ENCODE data around the gene DHCR24. TPM values are rescaled to one million over a fixed set of nuclear protein-coding genes. Genes with fewer than 3 reads are reported as not detected.

The DHCR24 gene
- total RNA-seq, 1 donor = 1.7 TPM

- Histone ChIP-seq H3K4me3 (ENCODE audit: low read length) (no peak overlapping the region), H3K27me3 (ENCODE audit: insufficient read depth, low read length) (no peaks in the 10 kb centered on the region), H3K4me1 (ENCODE audit: insufficient read depth, low read length) (no peaks in the 10 kb centered on the region)
Observed at GRCh38 chr1:54846716-54847284, 40.2 kb downstream of the DHCR24 start.

DNA sequence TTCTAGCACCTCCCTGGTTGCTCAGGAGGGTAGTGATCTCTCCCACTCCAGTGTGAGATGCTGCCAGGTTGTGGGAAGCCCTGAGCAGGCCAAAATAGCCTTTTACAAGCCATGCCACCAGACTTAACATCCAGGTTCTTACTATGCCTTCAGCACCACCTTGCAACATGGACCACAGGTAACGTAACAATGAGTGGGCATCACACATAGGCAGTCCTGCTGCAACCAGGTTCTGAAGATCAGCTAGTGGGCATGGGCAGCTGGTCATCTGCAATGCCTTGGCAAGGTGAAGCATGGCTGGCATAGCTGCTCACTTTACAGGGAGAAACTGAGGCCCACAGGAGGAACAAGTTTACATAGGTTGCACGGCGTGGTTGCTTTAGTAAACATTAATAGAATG lies 40.7 kb downstream of the DHCR24 start:
- no peaks in the 10 kb centered on the region for H3K9me3 ChIP-seq (ENCODE audit: low read depth, low read length)
- H3K27me3 ChIP-seq (ENCODE audit: insufficient read depth, low read length) = no peaks in the 10 kb centered on the region
- no peaks in the 10 kb centered on the region for H3K4me1 ChIP-seq (ENCODE audit: insufficient read depth, low read length)
- H3K4me3 ChIP-seq (ENCODE audit: low read length) = no peak overlapping the region

More at GRCh38 chr1:54846716-54847284, 40.2 kb downstream of the DHCR24 start:
- no peaks in the 10 kb centered on the region for H3K9me3 ChIP-seq (ENCODE audit: low read depth, low read length)

DNA sequence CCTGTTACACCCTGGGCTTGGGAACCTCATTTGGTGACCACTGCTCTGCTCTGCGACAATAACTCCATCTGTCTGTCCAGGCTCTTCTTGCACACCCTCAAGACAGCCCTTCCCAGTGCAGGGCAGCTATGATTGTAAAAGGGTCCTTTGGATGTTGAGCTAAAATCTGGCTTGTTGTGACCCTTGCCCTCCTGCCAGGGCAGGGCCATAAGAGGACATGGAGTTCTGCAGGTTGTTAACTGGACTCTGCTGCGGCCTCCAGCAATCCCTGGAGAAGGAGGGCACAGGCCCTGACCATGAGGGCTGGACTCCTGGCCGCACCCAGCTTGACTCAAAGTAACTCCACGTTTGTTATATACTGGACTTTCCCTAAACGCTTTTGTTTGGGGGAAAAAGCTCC lies 41.2 kb downstream of the DHCR24 start:
- H3K9me3 ChIP-seq (ENCODE audit: low read depth, low read length) = no peaks in the 10 kb centered on the region
- H3K4me3 ChIP-seq (ENCODE audit: low read length) = no peak overlapping the region
- H3K4me1 ChIP-seq (ENCODE audit: insufficient read depth, low read length) = no peaks in the 10 kb centered on the region
- H3K27me3 ChIP-seq (ENCODE audit: insufficient read depth, low read length) = no peaks in the 10 kb centered on the region

GRCh38 chr1:54844564-54844963 lies 42.4 kb downstream of the DHCR24 start:
- no peaks in the 10 kb centered on the region for H3K27me3 ChIP-seq (ENCODE audit: insufficient read depth, low read length)
- H3K4me1 ChIP-seq (ENCODE audit: insufficient read depth, low read length) = no peaks in the 10 kb centered on the region
- H3K9me3 ChIP-seq (ENCODE audit: low read depth, low read length) = no peaks in the 10 kb centered on the region
- H3K4me3 ChIP-seq (ENCODE audit: low read length) = no peak overlapping the region

DNA sequence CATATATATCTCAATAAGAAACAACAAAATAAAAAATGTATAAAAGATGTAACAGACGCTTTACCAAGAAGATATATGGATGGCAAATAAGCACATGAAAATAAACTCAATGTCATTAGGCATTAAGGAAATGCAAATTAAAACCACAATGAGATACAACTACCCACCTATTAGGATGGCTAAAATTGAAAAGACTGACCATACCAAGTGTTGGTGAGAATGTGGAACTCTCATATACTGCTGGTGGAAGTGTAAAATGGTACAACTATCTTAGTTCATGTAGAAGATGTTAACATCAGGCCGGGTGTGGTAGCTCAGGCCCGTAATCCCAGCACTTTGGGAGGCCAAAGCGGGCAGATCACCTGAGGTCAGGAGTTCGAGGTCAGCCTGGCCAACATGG lies 43.5 kb downstream of the DHCR24 start:
- H3K9me3 ChIP-seq (ENCODE audit: low read depth, low read length) = no peaks in the 10 kb centered on the region
- H3K27me3 ChIP-seq (ENCODE audit: insufficient read depth, low read length) = no peaks in the 10 kb centered on the region
- H3K4me3 ChIP-seq (ENCODE audit: low read length) = no peak overlapping the region
- H3K4me1 ChIP-seq (ENCODE audit: insufficient read depth, low read length) = no peaks in the 10 kb centered on the region

DNA sequence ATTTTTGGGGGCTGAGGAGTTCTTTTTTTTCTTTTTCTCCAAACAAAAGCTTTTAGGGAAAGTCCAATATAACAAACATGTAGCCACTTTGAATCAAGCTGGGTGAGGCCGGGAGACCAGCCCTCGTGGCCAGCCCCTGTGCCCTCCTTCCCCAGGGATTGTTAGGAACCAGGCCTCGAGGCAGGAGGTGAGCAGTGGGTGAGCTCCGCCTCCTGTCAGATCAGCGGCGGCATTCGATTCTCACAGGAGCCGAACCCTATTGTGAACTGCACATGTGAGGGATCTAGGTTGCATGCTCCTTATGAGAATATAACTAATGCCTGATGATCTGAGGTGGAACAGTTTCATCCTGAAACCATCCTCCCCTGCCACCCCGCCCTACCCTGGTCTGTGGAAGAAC lies 44.0 kb downstream of the DHCR24 start:
- H3K9me3 ChIP-seq (ENCODE audit: low read depth, low read length) = no peaks in the 10 kb centered on the region
- no peaks in the 10 kb centered on the region for H3K4me1 ChIP-seq (ENCODE audit: insufficient read depth, low read length)
- H3K27me3 ChIP-seq (ENCODE audit: insufficient read depth, low read length) = no peaks in the 10 kb centered on the region
- no peak overlapping the region for H3K4me3 ChIP-seq (ENCODE audit: low read length)

DNA sequence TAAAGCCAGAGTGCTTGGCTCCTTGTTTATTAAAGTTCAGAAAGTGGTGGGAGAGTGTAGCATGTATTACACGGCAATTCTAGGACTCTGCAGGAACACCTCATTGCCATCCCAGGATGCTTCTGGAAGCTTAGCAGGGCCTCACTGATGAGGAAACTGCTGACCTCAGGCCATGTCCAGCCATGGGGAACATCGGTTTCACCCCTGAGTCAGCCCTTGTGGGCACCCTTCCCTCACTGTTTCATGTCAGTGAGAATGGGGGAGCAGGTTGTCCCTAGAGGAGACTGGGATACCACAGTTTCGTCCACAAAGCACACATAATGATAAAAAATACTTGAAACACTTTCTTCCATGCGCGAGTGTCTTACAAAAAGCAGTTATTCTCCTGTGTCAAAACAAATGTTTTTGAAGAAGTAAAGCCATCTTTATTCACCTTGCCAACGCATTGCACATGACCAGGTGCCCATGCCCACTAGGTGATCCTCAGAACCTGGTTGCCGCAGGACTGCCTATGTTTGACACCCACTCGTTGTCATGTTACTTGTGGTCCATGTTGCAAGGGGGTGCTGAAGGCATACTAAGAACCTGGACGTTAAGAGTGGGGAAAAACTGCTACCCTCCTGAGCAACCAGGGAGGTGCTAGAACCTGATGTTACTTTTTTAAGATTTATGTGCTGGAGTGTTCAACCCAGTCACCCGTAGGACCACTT lies 44.6 kb downstream of the DHCR24 start:
- no peaks in the 10 kb centered on the region for H3K9me3 ChIP-seq (ENCODE audit: low read depth, low read length)
- H3K4me3 ChIP-seq (ENCODE audit: low read length) = no peak overlapping the region
- H3K4me1 ChIP-seq (ENCODE audit: insufficient read depth, low read length) = no peaks in the 10 kb centered on the region
- no peaks in the 10 kb centered on the region for H3K27me3 ChIP-seq (ENCODE audit: insufficient read depth, low read length)

- Histone ChIP-seq H3K9me3 (ENCODE audit: low read depth, low read length) (no peaks in the 10 kb centered on the region), H3K27me3 (ENCODE audit: insufficient read depth, low read length) (no peaks in the 10 kb centered on the region), H3K4me3 (ENCODE audit: low read length) (no peak overlapping the region), H3K4me1 (ENCODE audit: insufficient read depth, low read length) (no peaks in the 10 kb centered on the region)
Observed at GRCh38 chr1:54839824-54840223, 47.2 kb downstream of the DHCR24 start.

DNA sequence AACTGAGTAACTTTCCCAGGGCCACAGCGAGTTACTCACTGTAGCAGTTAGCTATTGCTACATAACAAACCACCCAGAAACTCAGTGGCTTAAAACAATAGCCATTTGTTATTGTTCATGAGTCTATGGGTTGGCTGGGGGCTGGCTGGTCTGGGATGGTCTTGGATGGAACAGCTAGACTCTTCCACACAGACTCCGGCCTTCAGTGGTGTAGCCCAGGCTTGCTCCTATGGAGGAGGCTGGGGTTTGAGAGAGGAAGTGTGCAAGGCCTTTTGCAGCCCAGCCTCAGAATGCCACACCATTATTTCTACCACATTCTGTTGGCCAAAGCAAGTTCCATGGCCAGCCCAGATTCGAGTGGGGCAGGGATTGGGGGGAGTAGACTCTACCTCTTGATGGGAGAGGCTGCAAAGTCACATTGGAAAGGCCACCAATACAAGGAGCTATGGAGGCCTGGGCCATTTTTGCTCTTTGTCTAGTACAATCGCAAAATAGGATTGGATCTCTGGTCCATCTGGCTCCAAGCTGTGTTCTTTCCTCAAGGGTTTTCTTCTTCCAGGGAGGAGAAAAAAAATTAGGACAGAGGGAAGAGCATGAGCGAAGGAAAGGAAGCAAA lies 48.3 kb downstream of the DHCR24 start:
- H3K4me1 ChIP-seq (ENCODE audit: insufficient read depth, low read length) = no peaks in the 10 kb centered on the region
- no peak overlapping the region for H3K4me3 ChIP-seq (ENCODE audit: low read length)
- no peaks in the 10 kb centered on the region for H3K9me3 ChIP-seq (ENCODE audit: low read depth, low read length)
- H3K27me3 ChIP-seq (ENCODE audit: insufficient read depth, low read length) = no peaks in the 10 kb centered on the region

GRCh38 chr1:54837002-54837853 lies 49.8 kb downstream of the DHCR24 start:
- Histone ChIP-seq H3K4me1 (ENCODE audit: insufficient read depth, low read length) (no peaks in the 10 kb centered on the region), H3K27me3 (ENCODE audit: insufficient read depth, low read length) (no peaks in the 10 kb centered on the region), H3K4me3 (ENCODE audit: low read length) (no peak overlapping the region), H3K9me3 (ENCODE audit: low read depth, low read length) (no peaks in the 10 kb centered on the region)

DNA sequence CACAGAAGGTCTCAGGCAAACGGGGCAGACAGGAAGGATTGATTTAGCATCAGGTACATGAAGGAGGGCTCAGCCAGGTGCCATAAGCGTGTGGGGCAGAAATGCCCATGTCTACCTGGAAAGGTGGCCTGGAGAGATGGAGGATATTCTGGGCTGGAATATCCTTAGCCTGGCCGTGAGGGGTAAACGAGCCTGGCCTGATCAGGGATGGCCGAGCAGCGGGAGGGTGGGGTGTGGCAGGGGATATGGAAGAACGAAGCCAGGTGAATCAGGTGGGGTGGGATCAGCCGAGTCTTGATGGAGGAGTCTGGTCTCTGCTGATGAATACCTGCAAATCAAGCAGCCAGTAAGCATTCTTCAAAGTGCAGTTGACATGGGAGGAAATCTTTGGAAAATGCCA lies 50.4 kb downstream of the DHCR24 start:
- Histone ChIP-seq H3K9me3 (ENCODE audit: low read depth, low read length) (no peaks in the 10 kb centered on the region), H3K27me3 (ENCODE audit: insufficient read depth, low read length) (no peaks in the 10 kb centered on the region), H3K4me1 (ENCODE audit: insufficient read depth, low read length) (no peaks in the 10 kb centered on the region), H3K4me3 (ENCODE audit: low read length) (no peak overlapping the region)

DNA sequence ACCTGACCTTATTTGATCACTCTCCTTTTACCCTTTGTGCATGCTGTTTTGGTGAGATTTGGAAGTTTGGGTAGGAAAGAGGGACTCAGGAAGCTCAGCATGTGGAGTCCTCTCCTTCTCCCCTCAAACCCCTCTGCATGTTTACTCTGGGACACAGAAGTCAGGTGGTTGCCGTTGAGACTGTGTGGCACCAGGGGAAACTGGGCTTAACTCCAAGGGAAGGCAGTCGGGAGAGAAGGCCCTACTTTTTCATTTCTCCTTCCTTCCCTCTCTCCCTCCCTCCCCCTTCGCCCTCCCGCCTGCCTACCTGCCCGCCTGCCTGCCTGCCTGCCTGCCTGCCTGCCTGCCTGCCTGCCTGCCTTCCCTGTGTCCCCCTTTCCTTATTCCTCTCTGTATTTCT lies 51.0 kb downstream of the DHCR24 start:
- no peak overlapping the region for H3K4me3 ChIP-seq (ENCODE audit: low read length)
- no peaks in the 10 kb centered on the region for H3K27me3 ChIP-seq (ENCODE audit: insufficient read depth, low read length)
- no peaks in the 10 kb centered on the region for H3K4me1 ChIP-seq (ENCODE audit: insufficient read depth, low read length)
- H3K9me3 ChIP-seq (ENCODE audit: low read depth, low read length) = no peaks in the 10 kb centered on the region

DNA sequence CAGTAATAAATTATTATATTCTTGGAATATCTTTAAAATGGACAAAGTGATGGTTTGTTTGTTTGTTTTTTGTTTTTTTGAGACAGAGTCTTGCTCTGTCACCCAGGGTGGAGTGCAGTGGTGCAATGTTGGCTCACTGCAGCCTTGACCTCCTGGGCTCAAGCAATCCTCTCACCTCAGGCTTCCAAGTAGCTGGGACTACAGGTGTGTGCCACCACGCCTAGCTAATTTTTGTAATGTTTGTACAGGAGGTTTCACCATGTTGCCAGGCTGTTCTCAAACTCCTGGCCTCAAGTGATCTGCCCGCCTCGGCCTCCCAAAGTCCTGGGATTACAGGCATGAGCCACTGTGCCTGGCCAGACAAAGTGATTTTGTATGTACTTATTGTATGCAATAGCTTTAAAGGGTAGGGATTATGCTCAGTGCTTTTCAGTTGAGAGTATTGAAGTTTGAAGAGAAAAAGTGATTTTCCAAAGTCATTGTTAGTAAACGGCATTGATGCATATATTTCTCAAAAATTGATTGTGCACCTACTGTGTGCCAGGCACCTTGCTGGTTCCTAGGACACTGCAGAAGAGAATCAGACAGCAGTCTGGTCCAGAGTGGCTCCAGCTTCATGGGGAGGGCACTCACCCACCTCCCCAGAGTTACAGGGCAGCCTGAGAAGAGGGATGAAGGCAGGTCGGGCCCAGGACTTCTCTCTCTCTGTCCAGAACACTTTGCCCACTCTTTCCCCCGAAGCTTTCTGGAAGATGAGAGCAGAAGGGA lies 51.7 kb downstream of the DHCR24 start:
- Histone ChIP-seq H3K9me3 (ENCODE audit: low read depth, low read length) (no peaks in the 10 kb centered on the region), H3K4me3 (ENCODE audit: low read length) (no peak overlapping the region), H3K27me3 (ENCODE audit: insufficient read depth, low read length) (no peaks in the 10 kb centered on the region), H3K4me1 (ENCODE audit: insufficient read depth, low read length) (no peaks in the 10 kb centered on the region)

DNA sequence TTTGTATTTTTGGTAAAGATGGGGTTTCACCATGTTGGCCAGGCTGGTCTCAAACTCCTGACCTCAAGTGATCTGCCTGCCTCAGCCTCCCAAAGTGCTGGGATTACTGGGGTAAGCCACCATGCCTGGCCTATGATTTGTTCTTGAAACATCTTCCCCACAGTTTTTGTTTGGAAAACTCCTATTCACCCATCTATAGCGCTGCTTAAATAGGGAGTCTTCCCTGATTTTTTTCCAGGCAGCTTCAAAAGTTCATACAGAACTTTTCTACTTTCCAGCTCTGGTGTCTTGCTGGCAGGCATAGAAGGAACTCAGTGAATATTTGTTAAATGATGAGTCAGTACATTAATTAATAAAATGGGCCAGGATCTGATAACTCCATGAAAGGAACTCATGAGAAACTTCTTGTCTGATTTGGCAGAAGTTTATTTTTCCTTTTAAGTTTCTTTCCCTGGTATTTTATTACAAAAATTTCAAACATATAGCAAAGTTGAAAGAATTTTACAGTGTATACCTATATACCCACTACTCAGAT lies 52.9 kb downstream of the DHCR24 start:
- H3K9me3 ChIP-seq (ENCODE audit: low read depth, low read length) = no peaks in the 10 kb centered on the region
- no peaks in the 10 kb centered on the region for H3K4me1 ChIP-seq (ENCODE audit: insufficient read depth, low read length)
- no peak overlapping the region for H3K4me3 ChIP-seq (ENCODE audit: low read length)
- no peaks in the 10 kb centered on the region for H3K27me3 ChIP-seq (ENCODE audit: insufficient read depth, low read length)

All from mononuclear cell (primary cell).